ENCODE data around the gene SNX6.
"Not testable (repeated sequence)": the region's sequence is repeated elsewhere in the genome, so short reads cannot be mapped to it uniquely, and the experiment has no call there.

Gene SNX6

DNA sequence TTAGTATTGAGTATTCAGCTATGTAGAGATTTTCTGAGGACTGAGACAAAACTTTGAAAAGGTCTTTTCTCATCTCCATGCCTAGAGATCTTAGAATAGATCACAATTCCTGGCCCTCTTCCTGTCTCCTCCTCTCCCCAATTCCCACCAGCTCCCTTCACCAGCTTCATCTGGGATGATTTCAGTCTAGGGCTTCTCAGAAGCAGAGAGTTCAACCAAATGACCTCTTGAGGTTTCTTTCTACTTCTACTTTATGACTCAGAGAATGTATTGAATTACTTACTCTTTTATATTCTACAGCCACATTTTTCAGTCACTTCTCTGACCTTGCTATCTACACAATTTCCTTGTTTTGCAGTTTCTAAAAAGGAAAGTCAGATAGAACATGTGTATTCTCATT, 19.4 kb upstream of the SNX6 start:
- DNase-seq (ENCODE audit: low spot score) = no peak
- TF ChIP-seq, protein P1, sequence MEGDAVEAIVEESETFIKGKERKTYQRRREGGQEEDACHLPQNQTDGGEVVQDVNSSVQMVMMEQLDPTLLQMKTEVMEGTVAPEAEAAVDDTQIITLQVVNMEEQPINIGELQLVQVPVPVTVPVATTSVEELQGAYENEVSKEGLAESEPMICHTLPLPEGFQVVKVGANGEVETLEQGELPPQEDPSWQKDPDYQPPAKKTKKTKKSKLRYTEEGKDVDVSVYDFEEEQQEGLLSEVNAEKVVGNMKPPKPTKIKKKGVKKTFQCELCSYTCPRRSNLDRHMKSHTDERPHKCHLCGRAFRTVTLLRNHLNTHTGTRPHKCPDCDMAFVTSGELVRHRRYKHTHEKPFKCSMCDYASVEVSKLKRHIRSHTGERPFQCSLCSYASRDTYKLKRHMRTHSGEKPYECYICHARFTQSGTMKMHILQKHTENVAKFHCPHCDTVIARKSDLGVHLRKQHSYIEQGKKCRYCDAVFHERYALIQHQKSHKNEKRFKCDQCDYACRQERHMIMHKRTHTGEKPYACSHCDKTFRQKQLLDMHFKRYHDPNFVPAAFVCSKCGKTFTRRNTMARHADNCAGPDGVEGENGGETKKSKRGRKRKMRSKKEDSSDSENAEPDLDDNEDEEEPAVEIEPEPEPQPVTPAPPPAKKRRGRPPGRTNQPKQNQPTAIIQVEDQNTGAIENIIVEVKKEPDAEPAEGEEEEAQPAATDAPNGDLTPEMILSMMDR (IDR thresholded peaks at IDR 0.05; ENCODE audit: extremely low read depth, missing control alignments) = no peak

GRCh38 chr14:34646570-34647255, 16.8 kb upstream of the SNX6 start:
- no peak for DNase-seq (ENCODE audit: low spot score)
- TF ChIP-seq, protein P1 (IDR thresholded peaks at IDR 0.05; ENCODE audit: extremely low read depth, missing control alignments) = no peak

DNA sequence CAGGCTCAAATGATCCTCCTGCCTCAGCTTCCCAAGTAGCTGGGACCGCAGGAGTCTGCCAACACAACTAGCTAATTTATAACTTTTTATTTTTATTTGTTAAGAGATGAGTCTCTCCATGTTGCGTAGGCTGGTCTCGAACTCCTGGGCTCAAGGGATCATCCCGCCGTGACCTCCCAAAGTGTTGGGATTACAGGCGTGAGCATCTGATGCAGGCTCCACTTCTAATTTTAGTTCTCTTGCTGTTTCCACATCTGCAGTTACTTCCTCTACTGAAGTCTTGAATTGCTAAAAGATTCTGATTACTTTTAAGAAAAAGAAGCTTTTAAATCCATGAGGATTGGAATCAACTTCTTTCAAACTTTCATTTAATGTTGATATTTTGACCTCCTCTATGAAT, 13.4 kb upstream of the SNX6 start:
- TF ChIP-seq, protein P1 (IDR thresholded peaks at IDR 0.05; ENCODE audit: extremely low read depth, missing control alignments) = no peak
- no peak for DNase-seq (ENCODE audit: low spot score)

- TF ChIP-seq, protein P1 (IDR thresholded peaks at IDR 0.05; ENCODE audit: extremely low read depth, missing control alignments) = no peak
- no peak for DNase-seq (ENCODE audit: low spot score)
Measured at GRCh38 chr14:34642595-34642994, 12.6 kb upstream of the SNX6 start.

- DNase-seq (ENCODE audit: low spot score) = no peak
- TF ChIP-seq, protein P1 (IDR thresholded peaks at IDR 0.05; ENCODE audit: extremely low read depth, missing control alignments) = no peak
Measured at GRCh38 chr14:34640826-34641225, 10.9 kb upstream of the SNX6 start.

- DNase-seq (ENCODE audit: low spot score) = not testable (repeated sequence)
Measured at GRCh38 chr14:34634360-34634771, 4.4 kb upstream of the SNX6 start.

DNA sequence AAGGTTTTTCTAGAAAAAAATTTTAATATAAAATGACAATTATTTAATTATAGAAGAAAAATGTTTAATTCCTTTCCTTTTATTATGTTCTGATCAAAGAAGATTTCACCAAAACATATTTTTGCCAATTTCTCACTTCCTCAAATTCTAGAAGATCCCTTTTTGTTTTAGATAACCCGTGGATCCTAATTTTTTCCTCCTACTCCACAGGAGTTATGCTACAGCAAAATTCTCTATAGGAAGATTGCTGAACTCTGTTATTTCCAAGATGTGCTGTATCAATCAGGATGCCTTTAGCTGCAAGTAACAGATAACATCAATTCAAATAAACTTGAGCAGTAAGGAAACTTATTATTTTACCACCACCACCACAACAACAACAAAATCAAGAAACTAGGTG, 3.8 kb upstream of the SNX6 start:
- no peak for DNase-seq (ENCODE audit: low spot score)
- TF ChIP-seq, protein P1 (IDR thresholded peaks at IDR 0.05; ENCODE audit: extremely low read depth, missing control alignments) = no peak

DNA sequence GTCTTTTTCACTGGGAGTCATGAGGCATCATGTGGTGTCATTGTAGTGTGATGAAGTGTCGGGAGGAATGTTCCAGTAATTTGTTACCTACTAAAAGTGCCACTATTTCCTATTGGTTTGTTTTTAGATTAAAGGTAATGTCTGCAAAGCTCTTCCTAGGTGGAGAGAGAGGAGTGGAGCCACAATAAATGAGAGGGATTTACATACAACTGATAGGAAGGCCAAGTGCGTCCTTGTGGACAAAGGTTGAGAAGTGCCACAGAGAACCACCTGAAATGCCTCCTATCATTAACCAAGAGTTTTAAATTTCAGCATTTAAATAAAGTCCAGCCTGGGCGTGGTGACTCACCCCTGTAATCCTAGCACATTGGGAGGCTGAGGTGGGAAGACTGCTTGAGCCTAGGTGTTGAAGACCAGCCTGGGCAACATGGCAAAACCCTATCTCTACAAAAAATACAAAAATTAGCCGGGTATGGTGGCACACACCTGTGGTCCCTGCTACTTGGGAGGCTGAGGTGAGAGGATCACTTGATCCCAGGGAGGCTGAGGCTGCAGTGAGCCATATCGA, 2.5 kb upstream of the SNX6 start:
- no peak for DNase-seq (ENCODE audit: low spot score)
- TF ChIP-seq, protein P1 (IDR thresholded peaks at IDR 0.05; ENCODE audit: extremely low read depth, missing control alignments) = no peak
